Fibroblast of the aortic adventitia (primary cell): ENCODE data around the gene TMEM51. TPM values are rescaled to one million over a fixed set of nuclear protein-coding genes. Genes with fewer than 3 reads are reported as not detected.

Experiments used
- DNase-seq: peaks from one replicate; pipeline ENCODE4 v3.0.0-alpha.2; 2010; ENCODE audit warnings: low read depth
- H3K4me3 ChIP-seq: 2 replicates; pipeline ENCODE4 v1.5.1; 2011; ENCODE audit warnings: low read depth, mild to moderate bottlenecking, control low read depth, low read length, moderate library complexity
- CTCF ChIP-seq: IDR thresholded peaks from 2 replicates; pipeline ENCODE4 v1.5.1; 2011; ENCODE audit warnings: mild to moderate bottlenecking, low read length, control low read depth, inconsistent platforms; ENCODE audit not compliant: insufficient read depth
- total RNA-seq: library from RNA; depleted of rRNA; stranded (reverse); fragments of >200 nt; gene quantifications from 2 replicates; pipeline ENCODE4 v1.2.3, GENCODE V29; 2012; ENCODE audit warnings: low replicate concordance

The TMEM51 gene
- total RNA-seq, 1 donor: 1.4 TPM

DNA sequence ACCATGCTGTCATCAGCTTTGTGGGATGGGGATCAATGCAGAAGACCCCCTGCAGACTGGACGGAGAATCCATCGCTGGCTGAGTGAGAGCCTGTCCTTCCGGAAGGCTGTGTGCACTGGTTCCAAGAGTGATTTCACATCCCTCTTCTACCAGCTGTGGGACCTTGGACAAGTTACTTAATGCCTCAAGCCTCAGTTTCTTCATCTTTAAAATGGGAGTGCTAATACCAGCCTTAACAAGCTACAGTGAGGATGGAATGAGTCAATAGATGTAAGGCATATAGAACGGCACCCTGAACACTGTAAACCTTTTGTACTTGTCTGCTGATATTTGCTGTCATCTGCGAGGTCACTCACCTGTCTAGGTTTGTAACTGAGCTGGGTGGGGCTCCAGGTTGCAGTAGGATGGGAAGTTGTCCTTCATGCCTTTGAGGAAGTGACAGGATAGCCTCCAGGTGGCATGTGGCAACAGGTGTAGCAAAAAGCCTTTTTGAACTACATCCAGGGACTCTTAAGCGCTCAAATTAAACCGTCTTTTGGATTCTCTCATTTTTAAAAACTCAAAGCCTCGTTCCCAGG, 27.5 kb downstream of the TMEM51 start:
- TF ChIP-seq CTCF: no peak
- no peak overlapping the region for H3K4me3 ChIP-seq
- DNase-seq: no peak

DNA sequence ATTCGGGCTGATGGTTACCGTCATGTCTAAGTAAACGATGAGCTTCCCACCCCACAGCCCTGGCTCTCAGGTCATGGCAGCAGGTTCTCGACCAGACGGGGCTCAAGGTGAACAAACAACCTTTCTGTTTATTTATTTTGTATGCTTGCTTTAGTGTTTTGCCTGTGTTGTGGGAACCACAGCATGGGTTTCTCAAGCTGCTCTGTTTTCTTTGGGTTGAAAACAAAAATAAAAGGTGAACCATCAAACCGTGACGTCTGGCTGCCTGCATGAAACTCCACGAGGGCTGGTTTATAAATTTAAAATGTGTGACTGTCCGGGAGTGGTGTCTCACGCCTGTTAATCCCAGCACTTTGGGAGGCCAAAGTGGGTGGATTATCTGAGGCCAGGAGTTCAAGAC, 28.0 kb downstream of the TMEM51 start:
- H3K4me3 ChIP-seq: no peak overlapping the region
- no peak for DNase-seq
- no peak for TF ChIP-seq CTCF

DNA sequence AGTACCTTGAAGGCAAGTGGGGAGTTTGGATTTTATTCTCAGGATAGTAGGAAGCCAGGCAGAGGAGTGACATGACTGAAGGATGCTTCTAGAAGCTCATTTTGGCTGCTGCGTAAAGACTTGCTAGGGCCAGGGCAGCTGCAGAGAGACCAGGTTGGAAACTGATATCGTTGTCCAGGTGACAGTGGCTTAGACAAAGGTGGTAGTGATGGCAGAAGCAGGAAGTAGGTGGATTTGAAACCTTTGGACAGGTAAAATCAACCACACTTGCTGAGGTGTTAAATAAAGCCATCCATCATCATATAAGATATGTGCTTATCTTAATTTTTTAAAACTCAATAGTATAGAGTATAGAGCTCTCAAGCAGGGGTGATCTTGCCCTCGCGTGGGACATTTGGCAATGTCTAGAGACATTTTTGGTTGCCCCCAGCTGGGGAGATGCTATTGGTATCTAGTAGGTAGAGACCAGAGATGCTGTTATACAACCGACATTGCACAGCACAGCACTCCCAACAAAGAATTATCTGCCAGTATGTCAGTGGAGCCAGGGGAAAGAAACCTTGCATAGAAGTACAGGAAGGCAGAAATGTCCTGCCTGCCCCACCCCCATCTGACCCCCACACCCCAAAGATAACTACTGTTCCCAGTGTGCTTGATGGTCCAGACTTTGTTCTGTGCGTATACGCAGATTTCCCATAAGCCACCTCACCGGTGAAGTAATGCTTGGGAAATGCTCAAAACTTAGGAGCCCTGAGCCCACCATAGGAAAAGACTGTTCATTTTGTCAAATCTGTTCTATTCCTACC, 31.1 kb downstream of the TMEM51 start:
- H3K4me3 ChIP-seq: no peak overlapping the region
- TF ChIP-seq CTCF: no peak
- DNase-seq: no peak

DNA sequence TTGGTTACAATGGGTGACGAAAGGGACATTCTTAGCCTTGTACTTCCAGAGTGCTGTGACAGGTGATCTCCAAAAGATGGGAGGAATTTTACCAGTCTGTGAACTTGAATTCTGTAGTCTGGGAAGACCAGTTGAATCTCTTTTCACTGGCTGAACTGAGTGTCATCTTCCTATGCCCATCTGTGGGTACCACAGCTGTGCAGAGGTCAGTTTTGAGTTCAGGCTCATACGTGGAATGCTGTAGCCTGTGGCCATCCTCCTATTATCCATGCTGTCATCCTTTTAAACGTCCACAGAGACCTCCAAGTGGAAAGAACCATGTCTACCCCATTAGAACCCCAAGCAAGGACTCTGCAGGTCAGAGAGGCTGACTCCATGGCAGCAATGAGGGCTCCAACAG, 32.1 kb downstream of the TMEM51 start:
- no peak for DNase-seq
- no peak overlapping the region for H3K4me3 ChIP-seq
- TF ChIP-seq CTCF: no peak

DNA sequence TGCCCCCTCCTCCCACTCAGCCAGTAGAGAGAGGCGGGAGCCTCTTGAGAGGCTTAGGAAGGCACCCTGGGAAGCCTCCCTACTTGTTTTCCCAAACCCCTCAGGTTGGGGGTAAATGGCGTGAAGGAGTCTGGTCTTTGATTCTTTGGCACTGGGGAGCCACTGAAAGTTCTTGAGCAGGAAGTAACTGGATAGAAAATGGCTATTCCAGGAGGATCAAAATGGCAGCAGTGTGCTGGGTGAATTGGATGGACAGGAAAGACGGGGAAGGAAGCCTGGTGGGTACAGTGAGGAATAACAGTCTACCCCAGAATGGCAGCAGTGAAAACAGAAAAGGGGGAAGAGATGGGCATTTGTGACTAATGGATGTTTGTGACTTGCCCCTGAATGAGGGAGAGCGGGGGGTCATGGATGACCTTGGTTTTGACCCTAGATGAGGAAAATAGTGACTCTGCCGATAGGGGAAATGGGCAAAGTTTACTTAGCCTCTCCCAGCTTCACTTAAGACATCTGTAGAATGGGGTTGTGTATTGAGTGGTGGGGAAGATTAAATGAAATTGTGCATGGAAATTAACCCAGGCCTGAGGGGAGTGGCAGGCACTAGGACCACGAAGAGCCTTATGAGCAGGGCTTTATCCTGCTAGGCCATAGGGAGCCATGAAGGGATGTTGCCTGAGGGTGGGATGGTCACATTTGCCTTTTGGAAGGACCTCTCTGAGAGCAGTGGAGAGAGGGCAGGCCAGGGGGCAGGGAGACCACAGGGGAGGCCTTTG, 32.7 kb downstream of the TMEM51 start:
- DNase-seq: no peak
- TF ChIP-seq CTCF: no peak
- H3K4me3 ChIP-seq: no peak overlapping the region

- DNase-seq: no peak
- no peak overlapping the region for H3K4me3 ChIP-seq
- no peak for TF ChIP-seq CTCF
Measured at GRCh38 chr1:15186846-15187151, 33.3 kb downstream of the TMEM51 start.
